Astrocyte of the cerebellum (primary cell): ENCODE measurements around the gene ASPSCR1.

ENCODE experiments used
- DNase-seq: peaks from one replicate; pipeline ENCODE4 v3.0.0-alpha.2; 2011; ENCODE audit warnings: low read depth
- H3K4me3 ChIP-seq: 2 replicates; pipeline ENCODE4 v1.5.1; 2011; ENCODE audit warnings: mild to moderate bottlenecking, low read depth, low read length, moderate library complexity
- CTCF ChIP-seq: IDR thresholded peaks from 2 replicates; pipeline ENCODE4 v1.5.1; 2012; ENCODE audit warnings: low read length, low read depth, moderate library complexity, mild to moderate bottlenecking; ENCODE audit errors: missing control alignments
- in situ Hi-C: cut with HindIII; loops from 2 replicates; pipeline ENCODE4 v1.10.0; 2017; ENCODE audit warnings: low sequenced_read_pairs

Gene ASPSCR1

GRCh38 chr17:81977211-81977808 is at the start of gene ASPSCR1:
ASPSCR1 (plus strand) TSS chr17:81977629; CDS start chr17:81977647, 18 bp downstream.
- peak; percentile 69 for DNase-seq
- in situ Hi-C loops, result loop anchor here (10.0 kb wide), 1 partner anchor 57 kb away; the partner anchor contains the start of genes DCXR and RAC3
- peak within 1 kb of the TSS; percentile 75 for H3K4me3 ChIP-seq
- TF ChIP-seq CTCF, result no peak

GRCh38 chr17:81927653-81928543 is 49.5 kb upstream of the ASPSCR1 start, which contains the start of gene MAFG:
MAFG (minus strand) TSS chr17:81927735; CDS start chr17:81923185, 4,550 bp downstream.
- TF ChIP-seq CTCF, result peak; percentile 30
- peak within 1 kb of the TSS; percentile 79 for H3K4me3 ChIP-seq
- in situ Hi-C loops, result no loop called here
- DNase-seq, result peak; percentile 82

- H3K4me3 ChIP-seq, result peak overlapping the region; percentile 79
- DNase-seq, result no peak
- no peak for TF ChIP-seq CTCF
- in situ Hi-C loops, result no loop called here
These were observed 48.7 kb upstream of the ASPSCR1 start for GRCh38 chr17:81928544-81929252.

GRCh38 chr17:81929253-81930141 is 47.9 kb upstream of the ASPSCR1 start:
- TF ChIP-seq CTCF, result no peak
- H3K4me3 ChIP-seq, result peak overlapping the region; percentile 79
- no peak for DNase-seq
- in situ Hi-C loops, result no loop called here

- in situ Hi-C loops, result no loop called here
- H3K4me3 ChIP-seq, result no peak overlapping the region
- no peak for TF ChIP-seq CTCF
- no peak for DNase-seq
These were observed 47.0 kb upstream of the ASPSCR1 start for GRCh38 chr17:81930142-81931125.
